ENCODE measurements around the gene KCNG1.
"Not testable (repeated sequence)": the region's sequence is repeated elsewhere in the genome, so short reads cannot be mapped to it uniquely, and the experiment has no call there.

The KCNG1 gene

GRCh38 chr20:50980851-50981713 is 41.8 kb downstream of the KCNG1 start:
- peak; percentile 9 for DNase-seq

- no peak for DNase-seq
Observed at GRCh38 chr20:50980071-50980681, 42.7 kb downstream of the KCNG1 start.

- DNase-seq, result not testable (repeated sequence)
Observed at GRCh38 chr20:50978533-50978932, 44.4 kb downstream of the KCNG1 start.

- DNase-seq, result no peak
Observed at GRCh38 chr20:50977066-50978021, 45.6 kb downstream of the KCNG1 start.

DNA sequence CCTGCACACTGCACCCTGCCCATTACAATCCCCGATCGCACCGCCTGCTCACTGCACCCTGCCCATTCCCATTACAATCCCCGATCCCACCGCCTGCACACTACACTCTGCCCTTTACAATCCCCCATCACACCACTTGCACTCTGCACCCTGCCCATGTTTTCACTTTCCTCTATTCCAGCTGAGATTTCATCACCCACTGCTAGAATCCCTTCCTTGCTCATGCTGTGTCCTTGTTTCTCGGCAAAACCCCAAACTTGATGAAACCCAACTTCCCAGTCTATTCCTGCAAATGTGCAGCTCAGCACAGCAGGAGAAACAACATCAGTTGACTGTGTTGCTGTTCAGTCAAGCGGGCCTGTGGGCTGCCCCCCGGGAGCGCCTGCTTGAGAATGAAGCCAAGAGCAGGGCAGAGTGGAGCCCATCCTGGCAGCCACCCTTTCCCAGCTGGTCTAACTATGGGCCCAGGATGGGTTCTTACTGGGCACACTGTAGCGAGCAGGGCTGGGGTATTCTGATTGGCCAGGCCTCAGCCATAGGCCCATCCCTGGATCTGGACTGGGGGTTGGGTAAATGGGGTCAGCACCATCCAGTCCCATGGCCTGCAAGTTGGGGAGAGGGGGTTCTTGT is 47.1 kb downstream of the KCNG1 start:
- no peak for DNase-seq

DNA sequence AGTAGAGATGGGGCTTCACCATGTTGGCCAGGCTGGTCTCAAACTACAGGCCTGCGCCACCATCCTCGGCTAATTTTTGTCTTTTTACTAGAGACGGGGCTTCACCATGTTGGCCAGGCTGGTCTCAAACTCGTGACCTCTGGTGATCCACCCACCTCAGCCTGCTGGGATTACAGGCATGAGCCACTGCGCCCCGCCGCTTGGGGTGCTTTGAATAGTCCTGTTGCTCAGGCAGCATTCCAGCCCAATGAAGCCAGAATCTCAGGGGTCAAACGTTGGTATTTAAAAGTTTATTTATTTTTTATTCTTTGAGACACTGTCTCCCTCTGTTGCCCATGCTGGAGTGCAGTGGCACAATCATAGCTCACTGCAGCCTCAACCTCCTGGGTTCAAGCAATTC is 53.0 kb downstream of the KCNG1 start:
- DNase-seq, result no peak

DNA sequence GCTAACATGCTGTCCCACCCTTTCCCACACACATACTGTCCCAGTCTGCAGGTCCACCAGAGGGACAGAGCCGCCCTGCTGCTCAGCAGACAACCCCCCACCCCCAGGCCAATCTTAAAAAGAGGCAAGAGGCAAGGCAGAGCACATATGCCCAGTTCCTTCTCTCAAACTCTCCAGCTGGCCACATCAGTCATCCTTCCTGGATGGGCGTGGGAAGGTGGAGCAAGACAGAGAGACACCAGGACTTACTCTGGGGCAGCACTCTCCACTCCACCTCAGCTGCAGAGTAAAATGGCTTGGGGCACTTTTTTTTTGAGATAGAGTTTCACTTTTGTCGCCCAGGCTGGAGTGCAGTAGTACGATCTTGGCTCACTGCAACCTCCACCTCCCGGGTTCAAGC is 53.5 kb downstream of the KCNG1 start:
- DNase-seq, result no peak

- no peak for DNase-seq
Observed at GRCh38 chr20:50968289-50968688, 54.6 kb downstream of the KCNG1 start.

- DNase-seq, result no peak
Observed at GRCh38 chr20:50967586-50967985, 55.3 kb downstream of the KCNG1 start.

DNA sequence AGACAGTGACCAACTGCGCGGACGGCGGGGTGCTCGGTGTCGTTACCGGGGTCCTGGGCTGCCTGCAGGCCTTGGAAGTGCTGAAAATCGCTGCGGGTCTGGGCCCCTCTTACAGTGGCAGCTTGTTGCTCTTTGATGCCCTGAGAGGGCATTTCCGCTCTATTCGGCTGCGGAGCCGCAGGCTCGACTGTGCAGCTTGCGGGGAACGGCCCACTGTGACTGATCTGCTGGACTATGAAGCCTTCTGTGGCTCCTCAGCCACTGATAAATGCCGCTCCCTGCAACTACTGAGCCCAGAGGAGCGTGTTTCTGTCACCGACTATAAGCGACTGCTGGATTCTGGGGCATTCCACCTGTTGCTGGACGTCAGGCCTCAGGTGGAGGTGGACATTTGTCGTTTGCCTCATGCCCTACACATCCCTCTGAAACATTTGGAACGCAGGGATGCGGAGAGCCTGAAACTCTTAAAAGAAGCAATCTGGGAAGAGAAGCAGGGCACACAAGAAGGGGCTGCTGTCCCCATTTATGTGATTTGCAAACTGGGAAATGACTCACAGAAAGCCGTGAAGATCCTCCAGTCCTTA is 63.3 kb downstream of the KCNG1 start:
- no peak for DNase-seq

DNA sequence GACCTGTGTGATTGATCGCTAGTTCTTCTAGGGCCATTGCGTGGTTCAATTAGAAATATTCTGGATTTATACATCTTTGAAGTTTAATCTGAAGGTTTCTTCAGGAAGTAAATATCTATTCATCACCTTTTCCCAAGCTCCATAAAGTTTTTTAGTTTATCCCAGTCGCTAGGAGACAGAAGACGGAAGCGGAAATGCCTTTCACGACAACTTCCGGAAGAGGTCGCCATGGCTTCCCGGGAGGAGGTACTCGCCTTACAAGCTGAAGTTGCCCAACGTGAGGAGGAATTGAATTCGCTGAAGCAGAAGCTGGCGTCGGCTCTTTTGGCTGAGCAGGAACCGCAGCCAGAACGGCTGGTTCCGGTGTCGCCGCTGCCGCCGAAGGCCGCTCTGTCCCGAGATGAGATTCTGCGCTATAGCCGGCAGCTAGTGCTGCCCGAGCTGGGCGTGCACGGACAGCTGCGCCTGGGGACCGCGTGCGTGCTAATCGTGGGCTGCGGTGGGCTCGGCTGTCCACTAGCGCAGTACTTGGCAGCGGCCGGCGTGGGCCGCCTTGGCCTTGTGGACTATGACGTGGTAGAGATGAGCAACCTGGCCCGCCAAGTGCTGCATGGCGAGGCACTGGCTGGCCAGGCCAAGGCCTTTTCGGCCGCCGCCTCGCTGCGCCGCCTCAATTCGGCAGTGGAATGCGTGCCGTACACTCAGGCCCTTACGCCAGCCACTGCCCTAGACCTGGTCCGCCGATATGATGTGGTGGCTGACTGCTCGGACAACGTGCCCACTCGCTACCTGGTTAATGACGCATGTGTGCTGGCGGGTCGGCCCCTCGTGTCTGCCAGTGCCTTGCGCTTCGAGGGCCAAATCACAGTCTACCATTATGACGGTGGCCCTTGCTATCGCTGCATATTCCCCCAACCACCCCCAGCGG is 64.0 kb downstream of the KCNG1 start, which contains the start of gene MOCS3:
Gene MOCS3 (plus strand): TSS at position 204 of the 928 bp plus-strand sequence. CDS start 25 bp downstream, at position 229.
- peak; percentile 94 for DNase-seq

DNA sequence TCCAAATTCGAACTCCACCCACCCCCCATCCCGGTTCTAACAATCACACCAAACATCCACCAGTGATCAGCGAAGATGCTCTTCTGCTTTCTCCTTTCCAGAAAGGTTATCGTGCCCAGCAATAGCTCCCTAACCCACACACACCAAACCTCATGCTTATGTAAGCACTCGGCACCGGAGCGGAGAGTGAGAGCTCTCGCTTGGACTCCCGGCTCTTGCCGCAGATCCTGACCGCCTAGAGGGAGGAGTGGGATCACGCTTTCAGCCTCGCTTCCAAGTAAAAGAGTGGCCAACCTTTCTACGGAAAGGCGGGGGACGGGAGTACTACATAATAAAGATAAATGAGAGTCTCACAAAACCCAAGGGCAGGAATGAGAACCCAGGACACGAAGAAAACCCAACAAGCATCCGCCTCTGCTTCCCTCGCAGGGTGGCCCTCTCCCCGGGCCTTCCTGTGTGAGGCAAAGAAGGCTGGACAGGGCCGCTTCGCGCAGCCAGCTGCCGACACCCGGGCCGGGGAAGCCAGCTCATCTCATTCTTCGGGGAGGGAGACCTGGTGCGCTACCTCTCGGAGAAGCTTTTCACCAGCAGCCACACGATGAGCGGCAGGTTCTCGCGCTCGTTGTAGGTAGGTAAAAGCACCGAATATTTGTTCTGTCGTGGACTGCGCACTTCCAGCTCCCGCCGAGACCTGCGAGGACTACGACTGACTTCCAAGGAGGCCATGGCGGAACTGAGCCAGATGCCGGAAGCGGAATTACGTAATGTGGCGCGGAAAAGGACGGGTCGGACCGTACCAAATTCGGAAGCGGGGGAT is 64.9 kb downstream of the KCNG1 start, which contains the start of gene DPM1:
Gene DPM1 (minus strand): TSS at position 735 of the 817 bp plus-strand sequence. CDS start 9 bp downstream, at position 726.
- peak; percentile 93 for DNase-seq

- no peak for DNase-seq
Observed at GRCh38 chr20:50957276-50957675, 65.6 kb downstream of the KCNG1 start.

DNA sequence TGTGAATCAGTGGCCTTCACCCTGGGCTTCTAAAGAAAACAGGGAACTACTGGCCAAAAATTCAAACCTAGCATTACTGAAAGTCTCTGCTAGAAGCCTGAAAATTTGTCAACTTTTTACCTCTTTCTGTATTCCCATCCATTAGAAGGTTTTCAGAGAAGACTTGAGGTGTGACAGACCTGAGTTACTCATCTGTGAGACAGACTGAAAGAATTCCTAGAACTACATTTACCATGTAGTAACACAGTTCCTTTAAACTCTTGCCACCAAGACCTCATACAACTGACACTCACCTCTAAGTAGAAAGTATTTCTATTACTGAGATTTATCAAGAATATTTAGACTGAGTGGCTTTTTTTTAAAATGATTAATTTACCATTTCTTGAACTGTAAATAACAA is 69.1 kb downstream of the KCNG1 start:
- DNase-seq, result no peak

Measured in NCI-H2029 (cell line).